ENCODE results near the gene CDON. TPM values are rescaled to one million over a fixed set of nuclear protein-coding genes. Genes with fewer than 3 reads are reported as not detected.

Gene CDON
- total and polyA plus RNA-seq, 2 of the 13 experiments (the other 11 are each of a cell fraction or from before 2014, with no cell fraction given), result 9.6 to 12.8 TPM

DNA sequence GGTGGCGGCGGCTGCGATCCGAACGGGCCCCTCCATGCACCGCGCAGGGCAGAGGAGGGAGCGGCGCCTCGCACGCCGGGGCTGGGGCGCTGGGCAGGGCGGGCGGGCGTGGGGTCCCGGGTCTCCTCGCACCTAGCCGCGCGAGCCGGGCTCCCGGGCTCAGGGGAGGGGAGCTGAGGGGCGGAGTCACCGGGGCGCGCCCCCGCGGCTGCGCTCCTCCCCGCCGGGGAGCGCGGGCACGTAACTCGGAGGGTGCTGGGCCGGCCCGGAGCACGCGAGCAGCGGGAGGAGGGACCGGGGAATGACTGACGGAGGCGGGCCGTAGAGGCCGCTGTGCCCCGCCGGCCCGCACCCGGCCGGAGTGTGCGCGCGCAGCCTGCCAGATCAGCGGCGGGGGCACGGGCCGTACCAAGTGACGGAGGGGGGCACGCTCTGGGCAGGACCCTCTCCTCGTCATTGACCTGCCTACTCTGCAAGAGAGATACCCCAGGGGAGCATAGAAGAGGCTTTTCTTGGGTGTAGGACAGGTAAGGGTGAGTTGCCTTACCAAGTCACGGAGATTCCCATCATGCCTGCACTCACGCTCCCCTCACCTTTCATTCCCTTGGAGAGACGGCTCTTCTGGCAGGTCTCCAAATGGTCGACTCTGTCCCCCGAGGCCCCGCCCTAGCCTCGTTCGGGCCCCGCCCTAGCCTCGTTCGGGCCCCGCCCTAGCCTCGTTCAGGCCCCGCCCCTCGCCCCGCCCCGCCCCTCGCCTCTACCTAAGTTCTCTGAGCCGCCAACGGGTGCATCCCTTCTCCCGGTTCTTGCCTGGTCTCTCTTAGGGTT lies at the start of gene CDON (continued):
- TF ChIP-seq, protein P1, sequence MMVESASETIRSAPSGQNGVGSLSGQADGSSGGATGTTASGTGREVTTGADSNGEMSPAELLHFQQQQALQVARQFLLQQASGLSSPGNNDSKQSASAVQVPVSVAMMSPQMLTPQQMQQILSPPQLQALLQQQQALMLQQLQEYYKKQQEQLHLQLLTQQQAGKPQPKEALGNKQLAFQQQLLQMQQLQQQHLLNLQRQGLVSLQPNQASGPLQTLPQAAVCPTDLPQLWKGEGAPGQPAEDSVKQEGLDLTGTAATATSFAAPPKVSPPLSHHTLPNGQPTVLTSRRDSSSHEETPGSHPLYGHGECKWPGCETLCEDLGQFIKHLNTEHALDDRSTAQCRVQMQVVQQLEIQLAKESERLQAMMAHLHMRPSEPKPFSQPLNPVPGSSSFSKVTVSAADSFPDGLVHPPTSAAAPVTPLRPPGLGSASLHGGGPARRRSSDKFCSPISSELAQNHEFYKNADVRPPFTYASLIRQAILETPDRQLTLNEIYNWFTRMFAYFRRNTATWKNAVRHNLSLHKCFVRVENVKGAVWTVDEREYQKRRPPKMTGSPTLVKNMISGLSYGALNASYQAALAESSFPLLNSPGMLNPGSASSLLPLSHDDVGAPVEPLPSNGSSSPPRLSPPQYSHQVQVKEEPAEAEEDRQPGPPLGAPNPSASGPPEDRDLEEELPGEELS (CRISPR knock-in tag; IDR thresholded peaks at IDR 0.05), result peak; percentile 33; the same call in 1 of the 2 replicates
- TF ChIP-seq YY1 (IDR thresholded peaks at IDR 0.05; ENCODE audit: insufficient read depth, insufficient replicate concordance, low read depth, low read length) (peak; percentile 17), ZNF737 (CRISPR knock-in tag; IDR thresholded peaks at IDR 0.05; ENCODE audit: borderline replicate concordance) (no peak), JARID2 (CRISPR knock-in tag; IDR thresholded peaks at IDR 0.05; ENCODE audit: insufficient replicate concordance) (no peak), ZNF510 (CRISPR knock-in tag; IDR thresholded peaks at IDR 0.05; ENCODE audit: low read depth) (no peak), CEBPG (CRISPR knock-in tag; IDR thresholded peaks at IDR 0.05) (no peak), ESRRA (CRISPR knock-in tag; IDR thresholded peaks at IDR 0.05; ENCODE audit: low read depth) (no peak), TARDBP (CRISPR knock-in tag; IDR thresholded peaks at IDR 0.05) (0 out of 2 replicates have a peak, but pooled peaks have one; percentile 38), NONO (IDR thresholded peaks at IDR 0.05) (peak; percentile 98), NONO (CRISPR knock-in tag; conservative IDR thresholded peaks at IDR 0.05) (no peak), MATR3 (CRISPR knock-in tag; IDR thresholded peaks at IDR 0.05) (no peak), SMAD1 (CRISPR knock-in tag; IDR thresholded peaks at IDR 0.05; ENCODE audit: borderline replicate concordance, low read depth) (no peak), MEF2D (CRISPR knock-in tag; IDR thresholded peaks at IDR 0.05) (no peak; the same call in 1 of the 2 replicates), SOX6 (IDR thresholded peaks at IDR 0.05) (no peak), SOX6 (CRISPR knock-in tag; IDR thresholded peaks at IDR 0.05) (no peak), ZNF234 (CRISPR knock-in tag; conservative IDR thresholded peaks at IDR 0.05) (no peak), HOXA9 (CRISPR knock-in tag; IDR thresholded peaks at IDR 0.05; ENCODE audit: borderline replicate concordance) (no peak), ZFP37 (CRISPR knock-in tag; IDR thresholded peaks at IDR 0.05; ENCODE audit: borderline replicate concordance) (0 out of 2 replicates have a peak, but pooled peaks have one; percentile 22), KLF11 (CRISPR knock-in tag; IDR thresholded peaks at IDR 0.05) (no peak)
- TF ChIP-seq, protein P2, sequence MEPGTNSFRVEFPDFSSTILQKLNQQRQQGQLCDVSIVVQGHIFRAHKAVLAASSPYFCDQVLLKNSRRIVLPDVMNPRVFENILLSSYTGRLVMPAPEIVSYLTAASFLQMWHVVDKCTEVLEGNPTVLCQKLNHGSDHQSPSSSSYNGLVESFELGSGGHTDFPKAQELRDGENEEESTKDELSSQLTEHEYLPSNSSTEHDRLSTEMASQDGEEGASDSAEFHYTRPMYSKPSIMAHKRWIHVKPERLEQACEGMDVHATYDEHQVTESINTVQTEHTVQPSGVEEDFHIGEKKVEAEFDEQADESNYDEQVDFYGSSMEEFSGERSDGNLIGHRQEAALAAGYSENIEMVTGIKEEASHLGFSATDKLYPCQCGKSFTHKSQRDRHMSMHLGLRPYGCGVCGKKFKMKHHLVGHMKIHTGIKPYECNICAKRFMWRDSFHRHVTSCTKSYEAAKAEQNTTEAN (CRISPR knock-in tag; conservative IDR thresholded peaks at IDR 0.05), result 0 out of 2 replicates have a peak, but pooled peaks have one; percentile 47
- TF ChIP-seq, protein P3, sequence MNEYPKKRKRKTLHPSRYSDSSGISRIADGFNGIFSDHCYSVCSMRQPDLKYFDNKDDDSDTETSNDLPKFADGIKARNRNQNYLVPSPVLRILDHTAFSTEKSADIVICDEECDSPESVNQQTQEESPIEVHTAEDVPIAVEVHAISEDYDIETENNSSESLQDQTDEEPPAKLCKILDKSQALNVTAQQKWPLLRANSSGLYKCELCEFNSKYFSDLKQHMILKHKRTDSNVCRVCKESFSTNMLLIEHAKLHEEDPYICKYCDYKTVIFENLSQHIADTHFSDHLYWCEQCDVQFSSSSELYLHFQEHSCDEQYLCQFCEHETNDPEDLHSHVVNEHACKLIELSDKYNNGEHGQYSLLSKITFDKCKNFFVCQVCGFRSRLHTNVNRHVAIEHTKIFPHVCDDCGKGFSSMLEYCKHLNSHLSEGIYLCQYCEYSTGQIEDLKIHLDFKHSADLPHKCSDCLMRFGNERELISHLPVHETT (CRISPR knock-in tag; conservative IDR thresholded peaks at IDR 0.05), result peak; percentile 40; the same call in 1 of the 2 replicates

Data from HepG2 (cell line).